Measurements from ENCODE around the gene HSF5.
"Not testable (repeated sequence)": the region's sequence is repeated elsewhere in the genome, so short reads cannot be mapped to it uniquely, and the experiment has no call there.

HSF5 gene

DNA sequence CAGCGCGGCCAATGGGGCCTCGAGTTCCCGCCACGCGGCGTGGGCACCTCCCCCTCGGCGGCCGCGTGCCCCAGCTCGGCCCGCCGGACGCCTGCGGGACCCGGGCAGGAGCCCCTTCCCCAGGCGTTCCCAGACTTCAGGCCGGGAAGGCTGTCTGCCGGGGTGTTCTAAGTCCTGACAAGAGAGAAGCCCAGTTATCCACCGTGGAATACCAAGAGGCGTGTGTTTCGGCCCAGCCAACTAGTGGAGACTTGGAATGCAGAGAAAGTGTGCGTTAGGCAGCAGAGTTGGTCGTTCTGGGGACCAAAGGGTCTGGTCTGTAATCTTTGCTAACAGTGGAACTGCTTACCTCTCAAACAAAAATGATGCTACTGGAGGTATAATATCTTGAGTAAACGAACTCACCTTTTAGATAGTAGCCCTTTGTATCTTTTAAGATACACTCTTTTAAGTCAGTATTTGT is 251 bp upstream of the HSF5 start:
- DNase-seq (ENCODE audit: low spot score): no peak
- FAIRE-seq: no peak

DNA sequence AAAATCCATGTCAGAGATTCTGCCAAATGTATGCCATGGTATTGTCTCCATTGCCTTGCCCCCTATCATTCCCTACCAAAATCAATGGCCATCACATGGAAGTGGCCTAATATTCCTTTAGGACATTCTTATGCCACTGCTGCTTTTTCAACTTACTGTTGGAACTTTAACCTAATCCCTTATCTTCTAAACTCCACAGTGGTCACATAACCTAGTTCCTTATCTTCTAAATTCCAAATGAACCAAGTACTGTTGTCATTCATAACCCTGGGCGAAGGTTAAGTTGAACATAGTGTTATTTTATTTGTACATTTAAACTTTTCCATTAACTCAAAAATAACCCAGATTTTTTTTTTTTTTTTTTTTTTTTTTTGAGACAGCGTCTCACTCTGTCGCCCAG is 3.6 kb downstream of the HSF5 start:
- DNase-seq (ENCODE audit: low spot score) (no peak), FAIRE-seq (no peak)

DNA sequence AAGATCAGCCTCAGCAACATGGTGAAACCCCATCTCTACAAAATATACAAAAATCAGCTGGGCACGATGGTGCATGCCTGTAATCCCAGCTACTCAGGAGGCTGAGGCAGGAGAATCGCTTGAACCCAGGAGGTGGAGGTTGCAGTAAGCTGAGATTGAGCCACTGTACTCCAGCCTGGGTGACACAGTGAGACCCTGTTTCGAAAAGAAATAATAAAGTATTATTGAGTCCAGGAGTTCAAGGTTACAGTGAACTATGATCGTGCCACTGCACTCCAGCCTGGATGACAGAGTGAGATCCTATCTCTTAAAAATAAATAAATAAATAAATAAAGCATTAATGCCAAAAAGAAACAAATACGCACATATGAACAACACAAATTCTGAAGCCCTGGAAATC is 6.4 kb downstream of the HSF5 start:
- DNase-seq (ENCODE audit: low spot score); FAIRE-seq: not testable (repeated sequence)

DNA sequence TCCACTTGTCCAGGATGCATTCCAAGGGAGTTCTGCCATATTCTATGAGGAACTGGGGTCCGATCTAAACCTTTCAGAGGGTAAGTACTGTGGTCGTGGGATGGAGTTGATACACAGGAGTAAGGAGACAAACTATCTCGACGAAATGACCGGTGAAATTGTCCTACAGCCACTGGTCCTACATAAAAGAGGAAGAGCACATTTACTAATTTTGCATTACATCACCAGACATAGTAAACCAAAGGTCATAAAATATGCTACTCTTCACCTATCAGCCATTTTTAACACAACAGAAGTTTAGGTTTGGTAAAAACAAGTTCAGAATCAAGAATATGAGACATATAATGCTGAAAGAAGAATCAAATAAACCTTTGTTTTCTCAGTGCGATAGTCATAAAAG is 8.1 kb downstream of the HSF5 start:
- FAIRE-seq (no peak), DNase-seq (ENCODE audit: low spot score) (no peak)

DNA sequence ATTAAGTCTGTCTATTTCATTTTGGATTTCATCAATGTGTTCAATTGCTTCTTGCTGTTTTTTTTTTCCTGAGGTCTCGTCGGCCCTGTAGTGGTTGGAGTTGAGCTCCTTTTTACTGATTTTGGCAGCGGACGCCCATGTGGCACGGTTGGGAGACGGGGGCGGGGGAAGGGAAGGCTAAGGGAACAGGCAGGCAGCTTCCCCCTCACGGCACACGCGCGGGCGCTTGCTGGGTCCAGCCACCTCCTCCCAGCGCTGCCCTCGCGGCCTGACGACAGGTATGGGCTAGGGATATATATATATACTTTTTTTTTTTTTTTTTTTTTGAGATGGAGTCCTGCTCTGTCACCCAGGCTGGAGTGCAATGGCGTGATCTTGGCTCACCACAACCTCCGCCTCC is 11.4 kb downstream of the HSF5 start:
- DNase-seq (ENCODE audit: low spot score): no peak
- no peak for FAIRE-seq

DNA sequence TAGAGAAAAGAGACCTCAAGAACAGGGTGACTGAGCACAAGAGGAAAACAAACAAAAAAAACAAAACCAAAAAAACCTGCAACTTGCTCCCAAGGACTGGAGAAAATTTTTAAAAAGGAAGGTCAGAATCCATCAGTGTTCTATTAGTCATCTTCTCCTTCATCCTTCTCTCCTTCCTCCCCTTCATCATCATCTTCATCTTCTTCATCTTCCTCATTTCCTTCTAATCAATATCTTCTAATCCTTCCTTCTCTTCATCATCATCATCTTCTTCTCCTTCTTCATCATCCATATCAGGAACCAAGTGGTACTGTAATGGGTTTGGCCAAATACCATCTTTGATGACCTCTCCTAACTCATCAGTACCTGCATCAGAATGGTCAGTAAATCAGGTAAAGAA is 12.2 kb downstream of the HSF5 start:
- DNase-seq (ENCODE audit: low spot score) (no peak), FAIRE-seq (no peak)

DNA sequence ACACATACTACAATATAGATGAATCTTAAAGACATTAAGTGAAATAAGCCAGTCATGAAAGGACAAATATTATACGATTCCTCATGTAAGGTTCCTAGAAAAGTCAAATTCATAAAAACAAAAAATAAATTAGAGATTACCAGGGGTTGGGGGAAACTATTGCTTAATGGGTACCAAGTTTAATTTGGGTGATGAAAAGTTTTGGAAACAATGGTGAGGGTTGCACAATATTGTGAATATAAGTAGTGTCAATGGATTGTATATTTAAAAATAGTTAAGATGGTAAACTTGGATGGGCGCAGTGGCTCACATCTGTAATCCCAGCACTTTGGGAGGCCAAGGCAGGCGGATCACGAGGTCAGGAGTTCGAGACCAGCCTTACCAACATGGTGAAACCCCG is 17.9 kb downstream of the HSF5 start:
- DNase-seq (ENCODE audit: low spot score) (no peak), FAIRE-seq (no peak)

DNA sequence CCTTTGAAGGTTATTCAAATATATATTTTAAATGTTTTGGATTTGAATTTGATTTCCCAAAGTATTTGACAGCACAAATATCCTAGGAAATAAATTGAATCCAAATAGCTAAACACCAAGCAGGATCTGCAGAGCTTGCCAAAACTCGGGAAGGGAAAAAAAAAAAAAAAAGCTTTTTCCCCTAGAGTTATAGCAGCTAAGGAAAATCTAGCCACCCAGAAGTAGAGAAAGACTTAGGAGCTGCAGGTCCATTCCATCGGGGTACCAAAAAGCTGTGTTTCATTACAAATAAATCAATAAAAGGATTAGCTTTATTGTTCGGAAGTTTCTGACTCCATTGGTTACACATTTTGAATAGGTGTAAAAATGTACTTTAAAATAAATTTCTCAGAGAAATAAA is 19.3 kb downstream of the HSF5 start:
- no peak for FAIRE-seq

DNA sequence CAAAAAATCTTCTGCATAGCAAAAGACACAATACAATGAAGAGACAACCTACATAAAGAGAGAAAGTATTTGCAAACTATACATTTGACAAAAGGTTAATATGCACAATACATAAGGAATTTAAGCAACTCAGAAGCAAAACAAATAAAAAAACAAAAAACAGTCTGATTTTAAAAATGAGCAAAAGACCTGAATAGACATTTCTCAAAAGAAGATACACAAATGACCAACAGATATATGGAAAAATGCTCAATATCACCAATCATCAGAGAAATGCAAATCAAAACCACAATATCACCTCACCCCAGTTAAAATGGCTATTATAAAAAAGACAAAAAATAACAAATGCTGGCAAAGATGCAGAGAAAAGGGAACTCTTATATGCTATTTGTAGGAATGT is 32.7 kb downstream of the HSF5 start:
- no peak for FAIRE-seq
- DNase-seq (ENCODE audit: low spot score): no peak

More for the DNA sequence above, 19.3 kb downstream of the HSF5 start:
- no peak for DNase-seq (ENCODE audit: low spot score)

DNA sequence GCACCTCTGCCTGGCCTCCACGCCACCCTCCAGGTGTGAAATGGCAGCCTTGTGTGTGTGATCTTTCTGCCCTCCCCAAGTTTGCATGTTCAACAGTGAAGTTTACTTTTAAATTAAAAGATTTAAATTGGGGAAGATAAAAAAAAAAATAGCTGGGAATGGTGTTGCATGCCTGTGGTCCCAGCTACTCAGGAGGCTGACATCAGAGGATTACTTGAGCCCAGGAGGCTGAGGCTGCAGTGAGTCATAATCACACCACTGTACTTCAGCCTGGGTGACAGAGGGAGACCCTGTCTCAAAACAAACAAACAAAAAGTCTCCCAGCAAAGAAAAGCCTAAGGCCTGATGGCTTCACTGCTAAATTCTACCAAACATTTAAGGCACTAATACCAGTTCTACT is 35.5 kb downstream of the HSF5 start:
- FAIRE-seq: no peak

DNA sequence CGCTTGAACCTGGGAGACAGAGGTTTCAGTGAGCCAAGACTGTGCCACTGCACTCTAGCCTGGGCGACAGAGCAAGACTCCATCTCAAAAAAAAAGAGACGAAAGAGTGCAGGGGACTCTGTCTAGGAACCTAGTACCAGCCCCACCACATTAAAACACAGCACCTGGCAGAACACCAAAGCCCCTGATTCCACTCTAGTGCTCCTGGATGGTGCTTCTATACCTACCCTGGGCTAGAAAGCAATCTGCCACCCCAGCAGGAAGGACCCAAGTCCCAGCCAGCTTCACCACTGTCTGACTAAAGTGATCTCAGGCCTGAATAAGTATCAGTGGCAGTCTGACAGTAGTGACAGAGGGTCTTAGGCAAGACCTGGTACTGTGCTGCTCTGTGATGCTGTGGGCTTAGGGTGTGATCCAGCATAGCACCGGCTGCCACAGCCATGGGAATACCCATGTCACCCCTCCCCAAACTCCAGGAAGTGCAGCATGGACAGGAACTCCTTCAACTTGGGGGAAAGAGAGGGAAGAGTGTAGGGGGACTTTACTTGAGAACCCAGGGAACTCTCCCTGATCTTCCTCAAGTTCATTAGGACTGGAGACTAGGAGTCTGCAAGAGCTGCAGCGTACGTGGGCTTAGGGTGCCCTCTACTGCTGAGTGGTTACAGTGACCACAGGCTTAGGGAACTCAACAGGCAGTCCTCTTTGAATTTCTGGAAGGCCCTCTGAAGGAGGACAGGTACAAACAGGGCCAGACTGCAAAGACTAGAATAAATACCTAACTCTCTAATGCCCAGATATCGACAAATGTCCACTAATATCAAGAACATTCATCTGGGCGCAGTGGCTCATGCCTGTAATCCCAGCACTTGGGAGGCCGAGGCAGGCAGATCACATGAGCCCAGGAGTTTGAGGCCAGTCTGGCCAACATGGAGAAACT is 40.9 kb downstream of the HSF5 start:
- no peak for FAIRE-seq

More for the DNA sequence above, 35.5 kb downstream of the HSF5 start:
- no peak for DNase-seq (ENCODE audit: low spot score)

DNA sequence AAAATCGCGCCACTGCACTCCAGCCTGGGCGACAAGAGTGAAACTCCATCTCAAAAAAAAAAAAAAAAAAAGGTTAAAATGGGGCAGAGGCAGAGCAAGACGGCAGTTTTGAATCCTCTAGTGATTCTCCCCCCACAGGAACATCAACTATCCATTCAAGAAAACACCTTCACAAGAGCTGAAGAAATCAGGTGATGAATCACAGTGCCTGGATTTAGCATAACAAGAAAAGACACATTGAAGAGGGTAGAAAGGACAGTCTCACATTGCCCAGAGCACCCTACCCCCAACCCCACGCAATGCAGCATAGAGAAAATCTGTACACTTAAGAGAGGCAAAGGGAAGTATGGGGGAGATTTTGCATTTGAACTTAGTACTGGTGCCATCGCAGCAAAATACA is 42.1 kb downstream of the HSF5 start:
- FAIRE-seq (no peak), DNase-seq (ENCODE audit: low spot score) (no peak)

More for the DNA sequence above, 40.9 kb downstream of the HSF5 start:
- peak; percentile 52 for DNase-seq (ENCODE audit: low spot score)

DNA sequence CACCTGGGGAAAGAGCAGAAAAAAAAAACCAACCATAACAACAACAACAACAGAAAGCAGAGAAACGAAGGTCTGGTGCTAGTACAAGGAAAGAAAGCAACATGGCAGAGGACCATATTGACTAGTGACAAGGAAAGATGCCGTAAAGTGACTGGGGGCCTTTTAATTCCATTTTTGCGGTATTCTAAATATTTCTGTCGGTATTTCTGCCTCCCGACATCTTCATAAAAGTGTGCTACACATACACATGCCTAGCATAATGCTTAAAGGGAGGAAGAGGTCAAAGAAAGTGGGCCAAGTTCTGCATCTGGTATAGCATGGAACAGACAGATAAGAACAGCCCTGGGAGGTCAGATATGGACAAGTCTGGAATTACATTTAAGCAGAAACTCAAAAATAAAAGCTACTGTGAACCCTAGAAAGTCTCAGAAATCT is 51.4 kb downstream of the HSF5 start:
- FAIRE-seq (no peak), DNase-seq (ENCODE audit: low spot score) (no peak)

DNA sequence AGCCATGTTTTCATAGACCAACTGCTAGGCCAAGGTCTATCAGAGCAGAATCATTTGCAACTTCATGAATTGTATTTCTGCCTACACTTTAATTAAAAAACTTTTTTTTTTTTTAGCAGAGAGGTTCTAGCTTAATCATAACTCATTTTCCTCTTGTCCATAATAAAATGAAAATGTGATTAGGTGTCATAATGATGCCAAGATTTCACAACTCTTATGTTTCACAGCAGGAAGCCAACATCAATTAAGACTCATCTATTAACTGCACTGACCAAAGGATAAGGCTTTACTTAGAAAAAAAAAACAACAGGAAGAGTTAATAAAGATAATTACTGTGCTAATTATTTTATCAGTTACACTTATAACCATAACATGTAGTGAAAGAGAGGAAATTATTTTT is 52.0 kb downstream of the HSF5 start:
- DNase-seq (ENCODE audit: low spot score): no peak
- FAIRE-seq: no peak

DNA sequence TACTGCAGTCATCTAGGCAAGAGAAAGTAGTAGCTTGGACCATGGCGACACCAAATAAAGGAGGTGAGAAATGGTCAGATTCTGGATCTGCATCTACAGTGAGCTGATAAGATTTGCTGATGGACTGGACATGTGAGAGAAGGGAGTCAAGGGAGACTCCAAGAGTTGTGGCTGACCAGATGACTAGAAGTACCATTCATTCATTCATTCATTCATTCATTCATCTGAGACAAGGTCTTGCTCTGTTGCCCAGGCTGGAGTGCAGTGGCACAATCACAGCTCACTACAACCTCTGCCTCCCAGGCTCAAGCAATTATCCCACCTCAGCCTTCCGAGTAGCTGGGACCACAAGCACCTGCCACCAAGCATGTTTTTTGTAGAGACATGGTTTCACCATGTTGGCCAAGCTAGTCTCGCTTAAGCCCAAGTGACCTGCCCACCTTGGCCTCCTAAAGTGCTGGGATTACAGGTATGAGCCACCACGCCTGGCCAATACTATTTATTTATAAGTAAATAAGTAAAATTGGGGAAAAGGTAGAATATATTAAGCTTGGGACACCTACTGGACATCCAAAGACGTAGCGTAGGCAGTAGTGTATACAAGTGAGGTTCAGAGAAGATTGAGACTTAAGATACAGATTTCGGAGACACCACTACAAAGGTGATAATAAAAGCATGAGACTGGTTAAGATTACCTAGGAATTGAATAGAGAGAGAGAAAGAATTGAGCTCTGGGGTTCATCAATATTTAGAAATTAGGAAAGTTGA is 55.2 kb downstream of the HSF5 start:
- FAIRE-seq: no peak
- DNase-seq (ENCODE audit: low spot score): no peak

DNA sequence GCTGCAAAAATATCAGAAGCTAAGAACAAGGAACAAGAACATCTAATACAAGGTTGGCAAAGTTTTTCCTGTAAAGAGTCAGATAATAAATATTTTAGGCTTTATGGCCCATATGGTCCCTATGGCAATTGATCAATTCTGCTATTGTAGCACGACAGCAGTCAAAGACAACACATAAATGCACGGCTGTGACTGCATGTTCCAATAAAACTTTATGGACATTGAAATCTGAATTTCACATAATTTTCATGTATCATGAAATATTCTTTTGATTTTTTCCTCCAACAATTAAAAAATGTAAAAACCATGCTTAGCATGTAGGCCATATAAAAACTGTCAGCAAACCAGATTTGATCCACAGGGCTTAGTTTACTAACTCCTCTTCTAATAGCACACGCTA is 60.4 kb downstream of the HSF5 start:
- no peak for FAIRE-seq
- DNase-seq (ENCODE audit: low spot score): no peak

DNA sequence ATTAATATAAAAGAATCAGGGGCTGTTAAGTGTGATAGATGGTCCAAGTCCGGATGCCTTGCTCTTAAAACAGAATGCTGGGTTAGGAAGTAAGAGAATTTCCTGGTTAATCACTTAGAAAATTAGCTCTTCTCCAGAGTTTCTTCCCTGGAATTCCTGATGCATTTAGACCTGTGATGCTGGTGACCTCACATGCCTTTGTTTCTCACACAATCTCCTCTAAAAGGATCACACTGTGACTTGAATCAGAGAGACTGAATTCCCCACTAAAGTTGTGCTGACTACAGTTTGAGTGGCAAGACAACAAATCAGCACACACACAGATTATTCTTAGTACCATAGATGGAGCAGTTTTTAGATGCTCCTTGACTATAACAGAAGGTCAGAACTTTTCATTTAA is 66.5 kb downstream of the HSF5 start:
- FAIRE-seq (no peak), DNase-seq (ENCODE audit: low spot score) (no peak)

DNA sequence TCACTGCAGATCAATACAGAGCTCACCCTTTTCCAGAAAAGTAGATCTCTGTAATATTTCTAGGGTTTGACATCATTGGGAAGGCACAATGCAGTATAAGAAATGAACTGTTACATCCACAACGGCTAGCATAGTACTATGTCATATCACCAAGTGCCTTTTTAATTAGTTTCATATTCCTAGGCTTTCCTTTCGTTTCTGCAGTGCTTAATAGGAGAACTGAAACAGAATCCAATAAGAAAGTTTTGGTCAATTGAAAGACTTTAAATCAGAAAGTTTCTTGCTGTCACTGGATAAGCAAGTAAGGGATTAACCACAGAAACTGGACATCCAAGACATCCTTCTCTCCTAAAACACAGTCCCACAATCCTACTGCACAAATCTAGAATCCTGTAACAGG is 67.4 kb downstream of the HSF5 start:
- FAIRE-seq: no peak
- no peak for DNase-seq (ENCODE audit: low spot score)

DNA sequence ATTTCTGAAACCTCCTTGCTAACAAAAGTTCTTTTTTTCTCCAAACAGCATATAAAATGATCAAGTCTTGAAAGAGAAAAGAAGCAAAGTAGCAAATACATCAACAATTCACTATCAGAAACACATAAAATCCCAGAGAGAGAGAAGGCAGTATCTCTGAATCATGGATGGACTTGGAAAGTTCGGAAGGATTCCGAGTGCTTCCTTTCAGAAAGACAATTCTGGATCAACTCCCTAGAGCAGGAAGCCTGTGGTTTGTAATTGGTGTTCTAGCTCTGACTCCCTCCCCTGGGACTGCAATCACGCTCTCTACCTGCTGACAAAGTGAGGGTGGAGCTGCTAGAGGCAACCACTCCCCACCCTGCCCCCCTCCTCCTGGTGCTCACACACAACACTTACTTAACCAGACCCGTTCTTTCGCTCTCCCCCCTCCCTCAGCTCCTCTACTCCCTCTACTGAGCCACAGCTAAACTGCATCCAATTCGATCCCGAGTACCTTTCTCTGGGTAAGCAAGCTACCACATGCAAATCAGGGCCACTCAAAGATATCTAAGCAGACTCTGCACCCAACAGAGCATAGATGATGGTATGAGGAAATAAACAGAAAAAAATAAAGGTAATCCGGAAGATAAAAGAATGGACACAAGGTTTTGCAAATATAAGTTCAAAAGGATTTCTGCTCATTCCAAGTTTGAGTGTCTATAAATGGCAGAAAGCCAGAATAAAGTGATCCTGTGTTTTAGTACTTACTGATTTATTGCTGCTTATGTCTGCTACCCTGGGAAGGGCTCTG is 70.7 kb downstream of the HSF5 start, which contains the start of gene RNF43:
Gene RNF43 (minus strand): TSS at position 235 of the 793 bp plus-strand sequence. CDS start 1,957 bp downstream, outside the sequence.
- peak; percentile 64 for DNase-seq (ENCODE audit: low spot score)
- peak; percentile 24 for FAIRE-seq

DNA sequence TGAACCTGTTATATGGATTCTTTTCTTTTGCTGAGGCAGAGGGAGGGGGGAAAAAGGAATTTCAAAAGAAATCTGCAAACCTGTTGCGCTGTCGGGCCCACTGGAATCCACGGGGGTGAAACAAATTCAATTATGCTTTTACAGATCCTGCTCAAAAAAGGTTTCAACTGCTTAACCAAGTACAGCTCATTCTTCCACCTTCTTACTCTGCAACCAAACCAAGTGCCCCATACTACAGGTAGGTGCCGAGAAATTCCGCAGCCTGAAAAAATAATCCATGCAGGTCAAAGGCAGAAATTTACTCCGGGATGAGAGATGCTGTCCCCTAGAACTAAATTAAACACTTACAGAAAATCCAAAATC is 71.3 kb downstream of the HSF5 start:
- DNase-seq (ENCODE audit: low spot score) (no peak), FAIRE-seq (no peak)

DNA sequence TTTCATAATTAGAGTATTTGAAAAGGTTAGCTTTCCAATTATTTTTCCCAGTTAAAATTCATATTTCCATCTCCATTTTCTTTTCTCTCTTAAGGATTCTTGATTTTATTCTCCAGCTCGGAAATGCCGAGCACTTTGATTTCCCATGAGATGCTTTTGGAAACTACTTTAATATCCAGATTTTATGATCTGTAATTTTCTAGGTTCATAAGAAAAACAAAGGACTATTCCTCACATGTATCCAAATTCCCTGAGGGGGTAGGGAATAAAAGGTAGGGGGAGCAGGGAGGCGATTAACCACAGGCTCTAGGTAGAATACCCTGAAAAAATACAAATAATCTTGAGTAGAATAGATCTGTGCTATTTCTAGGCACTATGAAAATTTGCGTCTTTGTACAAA is 71.8 kb downstream of the HSF5 start:
- DNase-seq (ENCODE audit: low spot score) (no peak), FAIRE-seq (no peak)
